SK-N-DZ (cell line): ENCODE data around the gene ANKMY1. TPM values are rescaled to one million over a fixed set of nuclear protein-coding genes. Genes with fewer than 3 reads are reported as not detected.

Experiments used
- DNase-seq: peaks from one replicate; pipeline ENCODE4 v3.0.0-alpha.2; 2015; ENCODE audit warnings: low spot score
- polyA plus RNA-seq, 2 experiments: library from polyadenylated mRNA; depleted of rRNA; stranded (reverse); fragments of >200 nt; gene quantifications; 2 replicates each; pipeline ENCODE4 v1.2.3, GENCODE V29; 2014

Gene ANKMY1
- 11.4 and 18.0 TPM in 2 replicates for polyA plus RNA-seq (2014; cell fraction: cytosol; rRNA removed)
- 16.7 and 28.4 TPM in 2 replicates for polyA plus RNA-seq (2014; cell fraction: nucleus; rRNA removed)

GRCh38 chr2:240557808-240558207, at the start of gene ANKMY1:
TSS of gene ANKMY1 (minus strand) at chr2:240557988. CDS start at chr2:240557335, 653 bp downstream.
- DNase-seq, result no peak

GRCh38 chr2:240605867-240606743, 48.3 kb upstream of the ANKMY1 start:
- no peak for DNase-seq

GRCh38 chr2:240604939-240605716, 47.3 kb upstream of the ANKMY1 start:
- no peak for DNase-seq

- peak; percentile 67 for DNase-seq
These were observed 46.6 kb upstream of the ANKMY1 start for GRCh38 chr2:240604291-240604938.

GRCh38 chr2:240603846-240604245, 46.1 kb upstream of the ANKMY1 start:
- no peak for DNase-seq

- DNase-seq, result no peak
These were observed 45.5 kb upstream of the ANKMY1 start for GRCh38 chr2:240603081-240603835.

- no peak for DNase-seq
These were observed 44.7 kb upstream of the ANKMY1 start for GRCh38 chr2:240602266-240603050.

GRCh38 chr2:240601831-240602160, 44.0 kb upstream of the ANKMY1 start:
- DNase-seq, result no peak

GRCh38 chr2:240601061-240601830, 43.5 kb upstream of the ANKMY1 start:
- DNase-seq, result no peak

GRCh38 chr2:240600451-240600961, 42.7 kb upstream of the ANKMY1 start:
- DNase-seq, result no peak

GRCh38 chr2:240599141-240599583, 41.4 kb upstream of the ANKMY1 start:
- DNase-seq, result no peak

GRCh38 chr2:240598311-240598911, 40.6 kb upstream of the ANKMY1 start:
- no peak for DNase-seq

- DNase-seq, result no peak
These were observed 39.8 kb upstream of the ANKMY1 start for GRCh38 chr2:240597419-240598181.

- no peak for DNase-seq
These were observed 39.2 kb upstream of the ANKMY1 start for GRCh38 chr2:240597054-240597418.

- DNase-seq, result no peak
These were observed 38.7 kb upstream of the ANKMY1 start for GRCh38 chr2:240596491-240596931.

GRCh38 chr2:240596080-240596460, 38.3 kb upstream of the ANKMY1 start:
- no peak for DNase-seq

- DNase-seq, result no peak
These were observed 37.7 kb upstream of the ANKMY1 start for GRCh38 chr2:240595381-240596079.
